ENCODE data around the gene PTPRN2.

Gene PTPRN2

DNA sequence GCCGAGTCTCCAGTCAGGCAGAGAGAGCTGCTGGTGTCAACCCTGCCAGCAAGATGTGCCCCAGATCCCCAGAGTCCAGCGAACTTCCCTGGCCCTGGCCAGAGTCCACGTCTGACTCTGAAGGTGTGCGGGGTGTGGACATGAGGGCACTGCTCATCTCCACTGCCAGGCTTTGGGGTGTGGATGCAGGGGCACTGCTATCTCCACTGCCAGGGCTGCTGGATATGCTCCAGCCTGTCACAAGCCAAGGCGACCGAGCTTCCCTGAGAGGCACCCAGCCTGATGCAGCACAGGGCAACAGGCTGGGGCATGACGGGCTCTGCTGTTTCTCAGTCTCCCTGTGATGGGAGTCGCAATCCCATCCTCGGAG is 596.8 kb downstream of the PTPRN2 start:
- H3K4me3 ChIP-seq (ENCODE audit: low read depth, low read length) = no peak overlapping the region
- no peak for DNase-seq (ENCODE audit: low read depth)
- TF ChIP-seq, protein P1, sequence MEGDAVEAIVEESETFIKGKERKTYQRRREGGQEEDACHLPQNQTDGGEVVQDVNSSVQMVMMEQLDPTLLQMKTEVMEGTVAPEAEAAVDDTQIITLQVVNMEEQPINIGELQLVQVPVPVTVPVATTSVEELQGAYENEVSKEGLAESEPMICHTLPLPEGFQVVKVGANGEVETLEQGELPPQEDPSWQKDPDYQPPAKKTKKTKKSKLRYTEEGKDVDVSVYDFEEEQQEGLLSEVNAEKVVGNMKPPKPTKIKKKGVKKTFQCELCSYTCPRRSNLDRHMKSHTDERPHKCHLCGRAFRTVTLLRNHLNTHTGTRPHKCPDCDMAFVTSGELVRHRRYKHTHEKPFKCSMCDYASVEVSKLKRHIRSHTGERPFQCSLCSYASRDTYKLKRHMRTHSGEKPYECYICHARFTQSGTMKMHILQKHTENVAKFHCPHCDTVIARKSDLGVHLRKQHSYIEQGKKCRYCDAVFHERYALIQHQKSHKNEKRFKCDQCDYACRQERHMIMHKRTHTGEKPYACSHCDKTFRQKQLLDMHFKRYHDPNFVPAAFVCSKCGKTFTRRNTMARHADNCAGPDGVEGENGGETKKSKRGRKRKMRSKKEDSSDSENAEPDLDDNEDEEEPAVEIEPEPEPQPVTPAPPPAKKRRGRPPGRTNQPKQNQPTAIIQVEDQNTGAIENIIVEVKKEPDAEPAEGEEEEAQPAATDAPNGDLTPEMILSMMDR (IDR thresholded peaks at IDR 0.05; ENCODE audit: low read depth, low read length, missing control alignments) = no peak
- in situ Hi-C loops (cut with HindIII; ENCODE audit: low sequenced_read_pairs) = no loop called here

DNA sequence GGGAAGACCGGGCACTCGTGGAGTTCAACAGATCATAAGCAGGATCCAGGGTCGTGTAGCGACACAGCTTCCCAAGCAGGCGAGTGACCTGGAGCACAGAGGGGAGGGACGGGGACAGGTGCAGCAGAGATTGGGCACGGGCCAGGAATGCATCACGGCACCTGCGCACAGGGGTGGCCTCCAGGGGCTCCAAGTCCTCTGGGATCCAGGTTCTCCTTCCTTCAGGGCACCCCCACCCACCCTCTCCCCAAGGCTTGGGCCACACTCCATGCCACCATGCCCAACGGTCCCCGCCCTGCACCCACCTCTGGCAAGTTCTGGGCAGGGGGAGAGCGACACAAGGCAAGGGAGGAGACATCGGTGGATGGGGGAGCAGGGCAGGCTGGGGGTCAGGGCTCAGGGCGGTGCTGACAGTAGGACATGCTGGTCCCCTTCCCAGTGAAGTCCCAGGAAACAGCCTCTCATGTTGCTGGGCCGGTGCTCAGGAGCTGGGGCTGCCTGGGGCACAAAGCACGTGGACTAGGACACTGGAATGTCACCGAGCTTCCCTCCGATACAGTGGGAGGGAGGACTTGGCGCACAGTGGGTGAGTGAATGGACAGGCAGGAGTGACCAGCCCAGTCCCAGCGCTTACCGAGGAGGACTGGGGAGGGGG is 597.3 kb downstream of the PTPRN2 start:
- in situ Hi-C loops (cut with HindIII; ENCODE audit: low sequenced_read_pairs) = no loop called here
- no peak overlapping the region for H3K4me3 ChIP-seq (ENCODE audit: low read depth, low read length)
- DNase-seq (ENCODE audit: low read depth) = no peak
- TF ChIP-seq, protein P1 (IDR thresholded peaks at IDR 0.05; ENCODE audit: low read depth, low read length, missing control alignments) = no peak

DNA sequence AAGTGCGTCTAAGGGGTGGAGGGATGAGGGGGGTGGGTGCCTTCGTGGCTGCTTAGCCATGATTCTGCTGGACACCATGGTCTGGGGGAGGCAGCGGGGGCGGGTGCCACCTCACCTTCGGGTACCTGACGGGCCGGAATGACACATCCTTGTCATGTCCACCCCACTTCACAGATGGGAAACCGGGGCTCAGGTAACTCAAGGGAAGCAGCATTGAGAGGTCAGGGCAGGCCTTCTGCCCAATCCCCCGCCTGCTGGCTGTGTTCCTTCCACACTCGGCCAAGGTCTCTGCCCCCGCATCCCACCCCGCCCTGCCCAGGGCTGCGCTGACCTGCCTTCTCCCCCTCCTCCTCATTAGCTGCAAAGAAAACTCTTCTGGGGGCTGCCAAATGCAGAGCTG is 598.0 kb downstream of the PTPRN2 start:
- DNase-seq (ENCODE audit: low read depth) = no peak
- in situ Hi-C loops (cut with HindIII; ENCODE audit: low sequenced_read_pairs) = no loop called here
- TF ChIP-seq, protein P1 (IDR thresholded peaks at IDR 0.05; ENCODE audit: low read depth, low read length, missing control alignments) = no peak
- no peak overlapping the region for H3K4me3 ChIP-seq (ENCODE audit: low read depth, low read length)

DNA sequence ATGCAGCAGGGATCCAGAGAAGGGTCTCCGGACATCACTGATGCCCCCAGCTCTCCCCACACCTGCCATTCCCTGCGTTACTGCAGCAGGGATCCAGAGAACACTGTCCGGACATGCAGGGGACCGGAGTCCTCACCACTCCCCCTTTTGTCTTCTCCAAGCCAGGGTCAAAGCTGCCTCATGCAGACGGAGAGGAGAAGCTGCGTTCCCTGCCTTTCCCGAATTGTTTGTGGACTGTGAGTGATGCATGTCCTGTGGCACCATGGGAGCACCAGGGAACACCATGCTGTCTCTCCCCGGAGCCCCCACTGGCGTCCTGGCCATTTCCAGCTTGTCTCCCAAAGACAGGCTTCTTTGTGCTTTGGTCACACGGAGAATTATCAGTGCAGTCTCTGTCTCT is 599.7 kb downstream of the PTPRN2 start:
- in situ Hi-C loops (cut with HindIII; ENCODE audit: low sequenced_read_pairs) = no loop called here
- H3K4me3 ChIP-seq (ENCODE audit: low read depth, low read length) = no peak overlapping the region
- DNase-seq (ENCODE audit: low read depth) = no peak
- TF ChIP-seq, protein P1 (IDR thresholded peaks at IDR 0.05; ENCODE audit: low read depth, low read length, missing control alignments) = no peak

DNA sequence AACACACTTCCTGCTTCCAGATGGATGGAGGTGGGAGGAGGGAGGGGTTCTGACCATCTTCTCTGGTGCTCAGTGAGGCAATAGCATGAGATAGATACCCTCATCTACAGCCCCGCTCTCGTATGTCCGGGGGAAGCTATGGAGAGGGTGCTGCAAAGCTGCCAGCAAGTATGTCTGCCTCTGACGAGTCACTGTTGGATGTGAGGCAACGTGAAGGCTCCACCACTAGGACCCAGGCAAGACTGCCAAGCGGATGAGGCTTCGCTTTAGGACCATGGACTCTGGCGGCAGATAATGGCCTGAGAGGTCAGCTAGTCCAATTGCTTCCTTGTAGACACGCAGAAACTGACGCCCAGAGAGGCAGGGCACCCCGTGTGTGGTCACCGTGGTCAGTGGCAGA is 601.6 kb downstream of the PTPRN2 start:
- no peak overlapping the region for H3K4me3 ChIP-seq (ENCODE audit: low read depth, low read length)
- in situ Hi-C loops (cut with HindIII; ENCODE audit: low sequenced_read_pairs) = no loop called here
- DNase-seq (ENCODE audit: low read depth) = no peak
- TF ChIP-seq, protein P1 (IDR thresholded peaks at IDR 0.05; ENCODE audit: low read depth, low read length, missing control alignments) = no peak

DNA sequence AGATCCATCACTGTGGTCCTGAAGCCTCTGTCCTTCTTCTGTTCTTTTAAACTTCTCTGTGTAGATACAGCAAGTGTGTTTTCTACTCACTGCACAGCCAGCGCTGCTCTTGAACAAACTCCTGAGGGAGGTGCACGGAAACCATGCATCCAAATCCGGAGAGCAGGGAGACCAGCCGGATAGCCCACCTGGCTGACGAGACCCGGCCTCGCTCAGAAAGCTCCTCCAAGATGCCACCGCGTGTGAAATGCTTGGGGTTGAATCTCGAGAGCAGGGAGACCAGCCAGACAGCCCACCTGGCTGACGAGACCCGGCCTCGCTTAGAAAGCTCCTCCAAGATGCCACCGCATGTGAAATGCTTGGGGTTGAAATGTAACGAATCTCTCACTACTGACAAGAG is 602.0 kb downstream of the PTPRN2 start:
- in situ Hi-C loops (cut with HindIII; ENCODE audit: low sequenced_read_pairs) = no loop called here
- TF ChIP-seq, protein P1 (IDR thresholded peaks at IDR 0.05; ENCODE audit: low read depth, low read length, missing control alignments) = no peak

More for the DNA sequence above, 602.0 kb downstream of the PTPRN2 start:
- H3K4me3 ChIP-seq (ENCODE audit: low read depth, low read length) = no peak overlapping the region
- no peak for DNase-seq (ENCODE audit: low read depth)

All from astrocyte of the cerebellum (primary cell).